Measurements from ENCODE around the gene ENKD1. TPM values are rescaled to one million over a fixed set of nuclear protein-coding genes. Genes with fewer than 3 reads are reported as not detected.

Gene ENKD1
- total RNA-seq, 3 donors from 2014 or later (not counting 1 experiment from before 2014, with no cell fraction given), result 3.4 to 4.2 (median 3.7) TPM

DNA sequence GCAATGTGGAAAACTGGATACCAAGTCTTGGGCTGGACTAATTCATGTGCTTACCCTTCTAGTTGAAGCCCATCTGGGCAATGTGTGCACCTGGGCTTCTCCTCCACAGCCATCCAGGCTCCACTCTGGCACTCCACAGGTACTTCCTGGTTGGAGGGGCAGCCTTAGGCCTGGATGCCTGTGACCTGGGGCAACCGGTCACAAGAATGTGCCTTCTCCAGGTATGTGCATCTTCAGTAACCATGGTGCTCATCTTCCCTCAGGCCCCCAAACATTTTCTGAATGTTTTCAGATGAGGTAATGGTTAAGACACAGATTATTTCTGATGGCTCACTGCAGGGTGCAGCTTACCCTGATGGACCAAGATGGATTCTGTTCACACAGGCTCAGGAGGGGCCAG, 11.2 kb upstream of the ENKD1 start:
- no peaks in the 10 kb centered on the region for H3K4me1 ChIP-seq (ENCODE audit: control insufficient read depth, insufficient read depth, low read length)
- intact Hi-C loops (cut with micrococcal nuclease), result no loop called here
- H3K27me3 ChIP-seq (ENCODE audit: control insufficient read depth, insufficient read depth, low read length), result no peaks in the 10 kb centered on the region
- Mint-ChIP-seq H3K4me3 (no peak overlapping the region), H3K9me3 (no peaks in the 10 kb centered on the region), H3K4me1 (peaks cover 0 to 1% of the 10 kb centered on the region in 2 donors), H3K36me3 (no peaks in the 10 kb centered on the region), H3K27ac (no peak overlapping the region), H3K27me3 (ENCODE audit: low read depth in 2 of 2) (no peaks in the 10 kb centered on the region)
- ATAC-seq, result no peak
- WGBS (ENCODE audit: insufficient coverage), result 94% methylated on average over 1 of the region's 1 CpG
- H3K4me3 ChIP-seq (ENCODE audit: low read length), result no peak overlapping the region
- H3K36me3 ChIP-seq (ENCODE audit: control insufficient read depth, insufficient read depth, low read length), result peaks cover 3% of the 10 kb centered on the region
- no peak overlapping the region for H3K27ac ChIP-seq (ENCODE audit: low read length)
- H3K9me3 ChIP-seq (ENCODE audit: control insufficient read depth, insufficient read depth, low read length), result no peaks in the 10 kb centered on the region
- TF ChIP-seq, protein P1, sequence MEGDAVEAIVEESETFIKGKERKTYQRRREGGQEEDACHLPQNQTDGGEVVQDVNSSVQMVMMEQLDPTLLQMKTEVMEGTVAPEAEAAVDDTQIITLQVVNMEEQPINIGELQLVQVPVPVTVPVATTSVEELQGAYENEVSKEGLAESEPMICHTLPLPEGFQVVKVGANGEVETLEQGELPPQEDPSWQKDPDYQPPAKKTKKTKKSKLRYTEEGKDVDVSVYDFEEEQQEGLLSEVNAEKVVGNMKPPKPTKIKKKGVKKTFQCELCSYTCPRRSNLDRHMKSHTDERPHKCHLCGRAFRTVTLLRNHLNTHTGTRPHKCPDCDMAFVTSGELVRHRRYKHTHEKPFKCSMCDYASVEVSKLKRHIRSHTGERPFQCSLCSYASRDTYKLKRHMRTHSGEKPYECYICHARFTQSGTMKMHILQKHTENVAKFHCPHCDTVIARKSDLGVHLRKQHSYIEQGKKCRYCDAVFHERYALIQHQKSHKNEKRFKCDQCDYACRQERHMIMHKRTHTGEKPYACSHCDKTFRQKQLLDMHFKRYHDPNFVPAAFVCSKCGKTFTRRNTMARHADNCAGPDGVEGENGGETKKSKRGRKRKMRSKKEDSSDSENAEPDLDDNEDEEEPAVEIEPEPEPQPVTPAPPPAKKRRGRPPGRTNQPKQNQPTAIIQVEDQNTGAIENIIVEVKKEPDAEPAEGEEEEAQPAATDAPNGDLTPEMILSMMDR (IDR thresholded peaks at IDR 0.05), result no peak
- DNase-seq, result no peak

DNA sequence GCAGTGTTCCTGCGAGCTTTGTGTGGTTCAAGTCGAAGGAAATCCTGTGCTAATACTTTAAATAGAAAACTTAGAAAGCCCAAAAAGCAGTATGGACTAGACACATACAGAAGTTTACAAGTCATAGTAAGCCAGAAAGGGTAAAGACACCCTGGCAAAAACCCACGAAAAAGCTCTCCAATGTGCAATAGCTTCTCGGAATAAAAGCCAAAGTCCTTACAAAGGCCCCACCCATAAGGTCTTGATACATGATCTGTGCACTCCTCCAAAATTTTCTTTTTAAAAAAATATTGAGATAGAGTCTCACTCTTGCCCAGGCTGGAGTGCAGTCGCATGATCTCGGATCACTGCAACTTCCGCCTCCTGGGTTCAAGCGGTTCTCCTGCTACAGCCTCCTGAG, 10.4 kb upstream of the ENKD1 start:
- H3K4me3 ChIP-seq (ENCODE audit: low read length), result no peak overlapping the region
- Mint-ChIP-seq H3K27me3 (ENCODE audit: low read depth in 2 of 2) (no peaks in the 10 kb centered on the region), H3K36me3 (no peaks in the 10 kb centered on the region), H3K4me1 (peaks cover 0 to 5% of the 10 kb centered on the region in 2 donors), H3K9me3 (no peaks in the 10 kb centered on the region), H3K27ac (no peak overlapping the region), H3K4me3 (no peak overlapping the region)
- no peak for DNase-seq
- no peak for ATAC-seq
- H3K27me3 ChIP-seq (ENCODE audit: control insufficient read depth, insufficient read depth, low read length), result no peaks in the 10 kb centered on the region
- 75% methylated on average over 8 of the region's 8 CpGs for WGBS (ENCODE audit: insufficient coverage)
- H3K36me3 ChIP-seq (ENCODE audit: control insufficient read depth, insufficient read depth, low read length), result peaks cover 3% of the 10 kb centered on the region
- H3K9me3 ChIP-seq (ENCODE audit: control insufficient read depth, insufficient read depth, low read length), result no peaks in the 10 kb centered on the region
- no peak overlapping the region for H3K27ac ChIP-seq (ENCODE audit: low read length)
- TF ChIP-seq, protein P1 (IDR thresholded peaks at IDR 0.05), result no peak
- no peaks in the 10 kb centered on the region for H3K4me1 ChIP-seq (ENCODE audit: control insufficient read depth, insufficient read depth, low read length)
- intact Hi-C loops (cut with micrococcal nuclease), result no loop called here

DNA sequence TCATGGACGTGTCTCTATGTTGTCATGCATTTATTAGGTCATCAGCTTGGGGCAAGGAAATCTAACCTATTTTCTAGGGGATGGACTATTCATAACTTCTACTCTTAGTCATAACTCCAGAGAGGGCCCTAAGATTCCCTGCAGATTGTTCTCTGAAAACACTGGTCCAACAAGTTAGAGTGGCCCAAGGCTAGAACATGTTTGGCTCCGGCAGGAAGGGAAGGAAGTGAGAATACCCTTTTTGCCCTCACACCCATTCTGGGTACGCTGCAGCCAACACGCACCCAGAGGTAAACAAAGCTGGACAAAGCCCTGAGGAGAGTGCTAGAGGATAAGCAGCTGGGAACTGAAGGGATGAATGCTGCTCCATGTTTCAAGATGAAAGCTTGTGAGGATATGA, 10.0 kb upstream of the ENKD1 start:
- no peaks in the 10 kb centered on the region for H3K36me3 Mint-ChIP-seq
- no peak for ATAC-seq

DNA sequence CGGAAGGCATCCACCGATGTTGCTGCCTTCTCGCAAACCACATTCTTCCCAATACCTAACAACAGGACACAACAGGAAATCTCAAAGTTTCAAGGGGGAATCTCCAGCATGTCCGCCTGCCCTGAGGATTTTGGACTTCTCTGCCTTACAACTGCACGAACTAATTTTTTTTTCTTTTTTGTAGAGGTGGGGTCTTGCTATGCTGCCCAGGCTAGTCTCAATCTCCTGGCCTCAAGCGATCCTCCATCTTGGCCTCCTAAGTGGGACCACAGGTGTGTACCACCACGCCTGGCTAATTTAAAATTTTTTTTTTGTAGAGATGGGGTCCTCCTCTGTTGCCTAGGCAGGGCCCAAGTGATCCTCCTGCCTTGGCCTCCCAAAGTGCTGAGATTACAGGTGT, 9.4 kb upstream of the ENKD1 start:
- H3K4me1 Mint-ChIP-seq, result peaks cover 0 to 5% of the 10 kb centered on the region in 2 donors
- Histone ChIP-seq H3K36me3 (ENCODE audit: control insufficient read depth, insufficient read depth, low read length) (peaks cover 3% of the 10 kb centered on the region), H3K4me1 (ENCODE audit: control insufficient read depth, insufficient read depth, low read length) (no peaks in the 10 kb centered on the region), H3K9me3 (ENCODE audit: control insufficient read depth, insufficient read depth, low read length) (no peaks in the 10 kb centered on the region), H3K4me3 (ENCODE audit: low read length) (no peak overlapping the region), H3K27ac (ENCODE audit: low read length) (no peak overlapping the region), H3K27me3 (ENCODE audit: control insufficient read depth, insufficient read depth, low read length) (no peaks in the 10 kb centered on the region)
- no peak overlapping the region for H3K27ac Mint-ChIP-seq
- intact Hi-C loops (cut with micrococcal nuclease), result no loop called here
- H3K4me3 Mint-ChIP-seq, result no peak overlapping the region
- H3K36me3 Mint-ChIP-seq, result no peaks in the 10 kb centered on the region
- DNase-seq, result no peak
- TF ChIP-seq, protein P1 (IDR thresholded peaks at IDR 0.05), result no peak
- WGBS (ENCODE audit: insufficient coverage), result 95% methylated on average over 7 of the region's 7 CpGs
- ATAC-seq, result no peak
- H3K9me3 Mint-ChIP-seq, result no peaks in the 10 kb centered on the region
- no peaks in the 10 kb centered on the region for H3K27me3 Mint-ChIP-seq (ENCODE audit: low read depth in 2 of 2)

More for the DNA sequence above, 10.0 kb upstream of the ENKD1 start:
- Histone ChIP-seq H3K9me3 (ENCODE audit: control insufficient read depth, insufficient read depth, low read length) (no peaks in the 10 kb centered on the region), H3K27ac (ENCODE audit: low read length) (no peak overlapping the region), H3K4me1 (ENCODE audit: control insufficient read depth, insufficient read depth, low read length) (no peaks in the 10 kb centered on the region), H3K4me3 (ENCODE audit: low read length) (no peak overlapping the region), H3K27me3 (ENCODE audit: control insufficient read depth, insufficient read depth, low read length) (no peaks in the 10 kb centered on the region), H3K36me3 (ENCODE audit: control insufficient read depth, insufficient read depth, low read length) (peaks cover 3% of the 10 kb centered on the region)
- no peaks in the 10 kb centered on the region for H3K9me3 Mint-ChIP-seq
- no peak for DNase-seq
- intact Hi-C loops (cut with micrococcal nuclease), result no loop called here
- no peaks in the 10 kb centered on the region for H3K27me3 Mint-ChIP-seq (ENCODE audit: low read depth in 2 of 2)
- 92% methylated on average over 4 of the region's 4 CpGs for WGBS (ENCODE audit: insufficient coverage)
- peaks cover 0 to 5% of the 10 kb centered on the region in 2 donors for H3K4me1 Mint-ChIP-seq
- TF ChIP-seq, protein P1 (IDR thresholded peaks at IDR 0.05), result no peak
- no peak overlapping the region for H3K4me3 Mint-ChIP-seq
- H3K27ac Mint-ChIP-seq, result no peak overlapping the region

Data from natural killer cell (primary cell).